ENCODE measurements around the gene NFATC2.

Gene NFATC2

DNA sequence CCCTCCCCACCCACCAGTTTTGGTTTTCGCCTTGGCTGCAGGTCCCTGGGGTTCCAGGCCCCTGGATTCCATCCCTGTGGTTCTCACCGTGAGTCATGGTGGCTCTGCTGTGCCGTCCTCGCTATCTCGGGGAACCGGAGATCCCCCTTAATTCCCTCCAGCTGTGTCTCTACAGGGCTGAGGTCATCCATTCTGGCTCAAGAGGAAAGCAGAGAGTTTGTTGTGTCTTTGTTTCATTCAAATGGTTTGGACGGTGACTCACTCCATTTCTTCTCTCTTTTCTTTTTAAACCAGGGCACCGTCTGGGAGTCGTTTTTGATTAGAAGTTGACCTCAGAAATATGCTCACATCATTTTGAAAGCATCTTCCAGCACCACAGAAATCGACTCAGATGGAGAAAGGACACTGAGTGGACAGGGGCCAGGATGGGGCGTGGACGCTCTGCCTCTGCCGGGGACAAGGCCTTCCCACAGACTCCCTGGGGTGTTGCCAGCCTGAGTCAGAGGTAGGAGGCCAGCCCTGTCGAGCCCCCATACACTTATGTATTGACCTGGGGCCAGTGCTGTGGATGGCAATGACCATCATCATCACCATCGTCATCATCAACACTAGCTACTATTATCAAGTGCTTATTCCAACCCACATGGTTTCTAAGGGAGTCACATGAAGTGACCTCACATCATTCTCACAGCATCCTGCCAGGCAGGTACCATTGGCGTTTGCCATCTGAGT, 176.2 kb downstream of the NFATC2 start (continued):
- peak; percentile 38 for TF ChIP-seq SP7 (tag by site-specific recombination; IDR thresholded peaks at IDR 0.05)
- TF ChIP-seq, protein P1, sequence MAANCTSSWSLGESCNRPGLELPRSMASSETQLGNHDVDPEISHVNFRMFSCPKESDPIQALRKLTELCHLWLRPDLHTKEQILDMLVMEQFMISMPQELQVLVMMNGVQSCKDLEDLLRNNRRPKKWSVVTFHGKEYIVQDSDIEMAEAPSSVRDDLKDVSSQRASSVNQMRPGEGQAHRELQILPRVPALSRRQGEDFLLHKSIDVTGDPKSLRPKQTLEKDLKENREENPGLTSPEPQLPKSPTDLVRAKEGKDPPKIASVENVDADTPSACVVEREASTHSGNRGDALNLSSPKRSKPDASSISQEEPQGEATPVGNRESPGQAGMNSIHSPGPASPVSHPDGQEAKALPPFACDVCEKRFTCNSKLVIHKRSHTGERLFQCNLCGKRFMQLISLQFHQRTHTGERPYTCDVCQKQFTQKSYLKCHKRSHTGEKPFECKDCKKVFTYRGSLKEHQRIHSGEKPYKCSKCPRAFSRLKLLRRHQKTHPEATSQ (tag by site-specific recombination; IDR thresholded peaks at IDR 0.05) = no peak
- TF ChIP-seq HOXC10 (CRISPR knock-in tag; IDR thresholded peaks at IDR 0.05) = no peak
- TF ChIP-seq, protein P2, sequence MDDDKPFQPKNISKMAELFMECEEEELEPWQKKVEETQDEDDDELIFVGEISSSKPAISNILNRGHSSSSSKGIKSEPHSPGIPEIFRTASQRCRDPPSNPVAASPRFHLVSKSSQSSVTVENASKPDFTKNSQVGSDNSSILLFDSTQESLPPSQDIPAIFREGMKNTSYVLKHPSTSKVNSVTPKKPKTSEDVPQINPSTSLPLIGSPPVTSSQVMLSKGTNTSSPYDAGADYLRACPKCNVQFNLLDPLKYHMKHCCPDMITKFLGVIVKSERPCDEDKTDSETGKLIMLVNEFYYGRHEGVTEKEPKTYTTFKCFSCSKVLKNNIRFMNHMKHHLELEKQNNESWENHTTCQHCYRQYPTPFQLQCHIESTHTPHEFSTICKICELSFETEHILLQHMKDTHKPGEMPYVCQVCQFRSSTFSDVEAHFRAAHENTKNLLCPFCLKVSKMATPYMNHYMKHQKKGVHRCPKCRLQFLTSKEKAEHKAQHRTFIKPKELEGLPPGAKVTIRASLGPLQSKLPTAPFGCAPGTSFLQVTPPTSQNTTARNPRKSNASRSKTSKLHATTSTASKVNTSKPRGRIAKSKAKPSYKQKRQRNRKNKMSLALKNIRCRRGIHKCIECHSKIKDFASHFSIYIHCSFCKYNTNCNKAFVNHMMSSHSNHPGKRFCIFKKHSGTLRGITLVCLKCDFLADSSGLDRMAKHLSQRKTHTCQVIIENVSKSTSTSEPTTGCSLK (tag by site-specific recombination; IDR thresholded peaks at IDR 0.05) = no peak
- TF ChIP-seq ZNF24 (tag by site-specific recombination; IDR thresholded peaks at IDR 0.05) = no peak
- TF ChIP-seq ZNF670 (tag by site-specific recombination; IDR thresholded peaks at IDR 0.05; ENCODE audit: low read depth) = no peak
- TF ChIP-seq, protein P3, sequence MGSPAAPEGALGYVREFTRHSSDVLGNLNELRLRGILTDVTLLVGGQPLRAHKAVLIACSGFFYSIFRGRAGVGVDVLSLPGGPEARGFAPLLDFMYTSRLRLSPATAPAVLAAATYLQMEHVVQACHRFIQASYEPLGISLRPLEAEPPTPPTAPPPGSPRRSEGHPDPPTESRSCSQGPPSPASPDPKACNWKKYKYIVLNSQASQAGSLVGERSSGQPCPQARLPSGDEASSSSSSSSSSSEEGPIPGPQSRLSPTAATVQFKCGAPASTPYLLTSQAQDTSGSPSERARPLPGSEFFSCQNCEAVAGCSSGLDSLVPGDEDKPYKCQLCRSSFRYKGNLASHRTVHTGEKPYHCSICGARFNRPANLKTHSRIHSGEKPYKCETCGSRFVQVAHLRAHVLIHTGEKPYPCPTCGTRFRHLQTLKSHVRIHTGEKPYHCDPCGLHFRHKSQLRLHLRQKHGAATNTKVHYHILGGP (tag by site-specific recombination; IDR thresholded peaks at IDR 0.05) = no peak
- no peak for TF ChIP-seq ZNF544 (tag by site-specific recombination; IDR thresholded peaks at IDR 0.05)
- TF ChIP-seq HOXA7 (CRISPR knock-in tag; IDR thresholded peaks at IDR 0.05; ENCODE audit: borderline replicate concordance) = no peak
- TF ChIP-seq ZNF629 (tag by site-specific recombination; IDR thresholded peaks at IDR 0.05) = peak; percentile 77
- no peak for TF ChIP-seq ZNF324 (tag by site-specific recombination; IDR thresholded peaks at IDR 0.05)
- TF ChIP-seq ZNF585B (tag by site-specific recombination; IDR thresholded peaks at IDR 0.05) = no peak
- no peak for TF ChIP-seq ZNF596 (tag by site-specific recombination; IDR thresholded peaks at IDR 0.05)
- TF ChIP-seq, protein P4, sequence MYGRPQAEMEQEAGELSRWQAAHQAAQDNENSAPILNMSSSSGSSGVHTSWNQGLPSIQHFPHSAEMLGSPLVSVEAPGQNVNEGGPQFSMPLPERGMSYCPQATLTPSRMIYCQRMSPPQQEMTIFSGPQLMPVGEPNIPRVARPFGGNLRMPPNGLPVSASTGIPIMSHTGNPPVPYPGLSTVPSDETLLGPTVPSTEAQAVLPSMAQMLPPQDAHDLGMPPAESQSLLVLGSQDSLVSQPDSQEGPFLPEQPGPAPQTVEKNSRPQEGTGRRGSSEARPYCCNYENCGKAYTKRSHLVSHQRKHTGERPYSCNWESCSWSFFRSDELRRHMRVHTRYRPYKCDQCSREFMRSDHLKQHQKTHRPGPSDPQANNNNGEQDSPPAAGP (tag by site-specific recombination; IDR thresholded peaks at IDR 0.05) = no peak
- TF ChIP-seq, protein P5, sequence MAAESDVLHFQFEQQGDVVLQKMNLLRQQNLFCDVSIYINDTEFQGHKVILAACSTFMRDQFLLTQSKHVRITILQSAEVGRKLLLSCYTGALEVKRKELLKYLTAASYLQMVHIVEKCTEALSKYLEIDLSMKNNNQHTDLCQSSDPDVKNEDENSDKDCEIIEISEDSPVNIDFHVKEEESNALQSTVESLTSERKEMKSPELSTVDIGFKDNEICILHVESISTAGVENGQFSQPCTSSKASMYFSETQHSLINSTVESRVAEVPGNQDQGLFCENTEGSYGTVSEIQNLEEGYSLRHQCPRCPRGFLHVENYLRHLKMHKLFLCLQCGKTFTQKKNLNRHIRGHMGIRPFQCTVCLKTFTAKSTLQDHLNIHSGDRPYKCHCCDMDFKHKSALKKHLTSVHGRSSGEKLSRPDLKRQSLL (tag by site-specific recombination; IDR thresholded peaks at IDR 0.05) = no peak
- TF ChIP-seq ZNF112 (tag by site-specific recombination; IDR thresholded peaks at IDR 0.05) = no peak
- no peak for TF ChIP-seq YY2 (tag by site-specific recombination; IDR thresholded peaks at IDR 0.05)
- no peak for TF ChIP-seq ZNF777 (tag by site-specific recombination; IDR thresholded peaks at IDR 0.05; ENCODE audit: borderline replicate concordance)
- TF ChIP-seq GLIS2 (tag by site-specific recombination; IDR thresholded peaks at IDR 0.05) = peak; percentile 58; the same call in 1 of the 2 replicates
- TF ChIP-seq HOXD13 (CRISPR knock-in tag; IDR thresholded peaks at IDR 0.05; ENCODE audit: borderline replicate concordance) = no peak

DNA sequence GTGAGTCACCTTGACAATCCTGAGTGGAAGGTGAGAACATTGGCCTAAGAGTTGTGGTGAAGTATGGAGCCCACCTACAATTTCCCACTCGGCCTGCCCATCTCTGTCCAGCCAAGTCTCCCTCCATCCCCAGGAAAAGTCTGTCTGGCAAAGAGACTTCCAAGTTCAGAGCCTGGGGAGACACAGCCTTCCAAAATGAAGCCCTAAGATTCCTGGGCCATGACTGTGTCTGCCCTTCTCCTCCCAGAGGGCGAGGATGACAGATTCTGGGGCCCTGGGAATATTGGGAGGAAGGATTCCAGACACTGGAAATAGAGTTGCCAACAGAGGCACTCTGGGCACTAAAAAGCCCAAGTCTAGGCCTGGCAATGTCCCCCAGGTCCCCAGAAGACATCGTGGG, 176.8 kb downstream of the NFATC2 start:
- no peaks in the 10 kb centered on the region for H3K36me3 ChIP-seq (ENCODE audit: control insufficient read depth in 2 of 2, insufficient read depth in 1 of 2, low read length in 2 of 2)
- no peaks in the 10 kb centered on the region for H3K4me1 ChIP-seq (ENCODE audit: control insufficient read depth, insufficient read depth, low read length)
- no peaks in the 10 kb centered on the region for H3K9me3 ChIP-seq (ENCODE audit: control insufficient read depth, insufficient read depth, low read depth, low read length)
- H3K27ac ChIP-seq (ENCODE audit: extremely low read depth, low read depth, low read length) = no peak overlapping the region
- POLR2A ChIA-PET = interaction anchor here (0.6 to 1.5 kb wide), 2 partner anchors 229 to 296 kb away, joined by 3 to 4 read pairs; no protein-coding TSS in a partner anchor
- H3K4me3 ChIP-seq (ENCODE audit: low read depth, low read length) = no peak overlapping the region
- CTCF ChIA-PET = interaction anchor here (1.3 to 2.2 kb wide), 3 partner anchors 48 to 232 kb away, joined by 3 to 12 read pairs (median 7); no protein-coding TSS in a partner anchor
- TF ChIP-seq, protein P6, sequence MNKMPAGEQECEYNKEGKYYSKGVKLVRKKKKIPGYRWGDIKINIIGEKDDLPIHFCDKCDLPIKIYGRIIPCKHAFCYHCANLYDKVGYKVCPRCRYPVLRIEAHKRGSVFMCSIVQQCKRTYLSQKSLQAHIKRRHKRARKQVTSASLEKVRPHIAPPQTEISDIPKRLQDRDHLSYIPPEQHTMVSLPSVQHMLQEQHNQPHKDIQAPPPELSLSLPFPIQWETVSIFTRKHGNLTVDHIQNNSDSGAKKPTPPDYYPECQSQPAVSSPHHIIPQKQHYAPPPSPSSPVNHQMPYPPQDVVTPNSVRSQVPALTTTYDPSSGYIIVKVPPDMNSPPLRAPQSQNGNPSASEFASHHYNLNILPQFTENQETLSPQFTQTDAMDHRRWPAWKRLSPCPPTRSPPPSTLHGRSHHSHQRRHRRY (tag by site-specific recombination; IDR thresholded peaks at IDR 0.05) = no peak
- no peak for TF ChIP-seq ZNF140 (tag by site-specific recombination; IDR thresholded peaks at IDR 0.05)
- TF ChIP-seq BCL11A (tag by site-specific recombination; IDR thresholded peaks at IDR 0.05; ENCODE audit: low read depth) = no peak
- TF ChIP-seq, protein P7, sequence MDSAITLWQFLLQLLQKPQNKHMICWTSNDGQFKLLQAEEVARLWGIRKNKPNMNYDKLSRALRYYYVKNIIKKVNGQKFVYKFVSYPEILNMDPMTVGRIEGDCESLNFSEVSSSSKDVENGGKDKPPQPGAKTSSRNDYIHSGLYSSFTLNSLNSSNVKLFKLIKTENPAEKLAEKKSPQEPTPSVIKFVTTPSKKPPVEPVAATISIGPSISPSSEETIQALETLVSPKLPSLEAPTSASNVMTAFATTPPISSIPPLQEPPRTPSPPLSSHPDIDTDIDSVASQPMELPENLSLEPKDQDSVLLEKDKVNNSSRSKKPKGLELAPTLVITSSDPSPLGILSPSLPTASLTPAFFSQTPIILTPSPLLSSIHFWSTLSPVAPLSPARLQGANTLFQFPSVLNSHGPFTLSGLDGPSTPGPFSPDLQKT (IDR thresholded peaks at IDR 0.05; ENCODE audit: borderline replicate concordance, low read depth, low read length) = no peak
- no peak for TF ChIP-seq ZNF654 (tag by site-specific recombination; IDR thresholded peaks at IDR 0.05; ENCODE audit: low read depth)
- no peak for TF ChIP-seq MZF1 (tag by site-specific recombination; IDR thresholded peaks at IDR 0.05; ENCODE audit: borderline replicate concordance)
- TF ChIP-seq WT1 (tag by site-specific recombination; IDR thresholded peaks at IDR 0.05) = no peak
- no peak for TF ChIP-seq ZNF701 (tag by site-specific recombination; IDR thresholded peaks at IDR 0.05)

Data from HEK293 (cell line).